GM21737 (cell line): ENCODE measurements around the gene MEIOC.
"Not testable (repeated sequence)": the region's sequence is repeated elsewhere in the genome, so short reads cannot be mapped to it uniquely, and the experiment has no call there.

Experiments used
- ATAC-seq: cut with Tn5 transposase; IDR thresholded peaks from one replicate; pipeline ENCODE4 v1.9.1; 2021; ENCODE audit warnings: mild to moderate bottlenecking, moderate library complexity; ENCODE audit not compliant: unreplicated experiment

MEIOC gene

DNA sequence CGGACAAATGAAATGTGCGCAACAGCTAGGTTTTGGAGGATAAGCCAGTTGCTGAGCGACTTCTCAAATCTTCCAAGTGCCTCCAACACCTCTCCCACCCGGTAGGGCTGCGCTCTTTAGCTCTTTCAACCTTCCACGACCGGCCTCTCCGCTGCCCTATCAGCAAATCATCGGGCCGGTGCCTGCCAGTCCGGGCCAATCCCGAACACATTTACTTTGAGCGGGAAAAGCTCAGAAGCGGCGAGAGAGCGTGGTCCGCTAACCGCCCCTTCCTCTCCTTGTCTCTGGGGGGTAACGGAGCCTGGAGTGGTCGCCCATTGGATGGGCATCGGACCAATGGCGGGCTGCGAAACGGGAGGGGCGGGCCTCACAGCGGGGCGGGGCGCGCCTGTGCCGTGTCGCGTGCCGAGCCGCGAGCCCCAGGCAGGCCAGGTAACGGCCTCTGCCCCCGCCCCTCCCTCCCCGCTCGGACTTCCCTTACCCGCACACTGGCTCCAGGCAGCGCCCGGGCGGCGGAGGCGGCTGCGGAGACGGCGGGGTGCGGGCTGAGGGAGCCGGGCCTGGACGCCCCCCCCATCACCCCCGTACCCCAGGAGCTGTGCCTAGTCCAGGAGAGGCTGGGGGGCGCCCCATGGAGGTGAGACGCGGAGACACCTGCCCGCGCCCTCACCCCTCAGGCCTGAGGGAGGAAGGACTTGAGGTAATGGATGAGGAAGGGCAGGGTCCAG lies at the start of gene MEIOC:
TSS of gene MEIOC (plus strand) at position 486 of the 728 bp plus-strand sequence. CDS start at position 632, 146 bp downstream.
- ATAC-seq = no peak

DNA sequence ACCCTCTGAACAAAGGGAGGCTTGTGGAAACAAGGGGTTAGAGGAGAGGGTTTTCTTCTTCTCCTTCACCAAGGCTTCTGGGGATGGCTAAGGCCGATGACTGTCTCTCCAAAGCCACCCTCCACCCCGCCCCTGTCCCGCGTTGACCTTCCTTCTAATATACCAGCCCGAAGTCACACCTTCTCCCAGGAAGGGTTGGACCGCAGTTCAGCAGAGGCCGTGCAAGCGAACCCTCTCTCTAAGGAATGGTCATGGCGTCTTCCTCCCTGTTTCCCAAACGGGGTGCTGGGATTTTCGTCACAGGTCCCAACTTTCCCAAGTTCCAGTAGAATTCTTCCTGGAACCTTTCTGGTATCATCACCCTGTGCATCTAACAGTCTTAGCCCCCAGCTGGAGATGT lies 49.6 kb upstream of the MEIOC start:
- ATAC-seq = no peak

DNA sequence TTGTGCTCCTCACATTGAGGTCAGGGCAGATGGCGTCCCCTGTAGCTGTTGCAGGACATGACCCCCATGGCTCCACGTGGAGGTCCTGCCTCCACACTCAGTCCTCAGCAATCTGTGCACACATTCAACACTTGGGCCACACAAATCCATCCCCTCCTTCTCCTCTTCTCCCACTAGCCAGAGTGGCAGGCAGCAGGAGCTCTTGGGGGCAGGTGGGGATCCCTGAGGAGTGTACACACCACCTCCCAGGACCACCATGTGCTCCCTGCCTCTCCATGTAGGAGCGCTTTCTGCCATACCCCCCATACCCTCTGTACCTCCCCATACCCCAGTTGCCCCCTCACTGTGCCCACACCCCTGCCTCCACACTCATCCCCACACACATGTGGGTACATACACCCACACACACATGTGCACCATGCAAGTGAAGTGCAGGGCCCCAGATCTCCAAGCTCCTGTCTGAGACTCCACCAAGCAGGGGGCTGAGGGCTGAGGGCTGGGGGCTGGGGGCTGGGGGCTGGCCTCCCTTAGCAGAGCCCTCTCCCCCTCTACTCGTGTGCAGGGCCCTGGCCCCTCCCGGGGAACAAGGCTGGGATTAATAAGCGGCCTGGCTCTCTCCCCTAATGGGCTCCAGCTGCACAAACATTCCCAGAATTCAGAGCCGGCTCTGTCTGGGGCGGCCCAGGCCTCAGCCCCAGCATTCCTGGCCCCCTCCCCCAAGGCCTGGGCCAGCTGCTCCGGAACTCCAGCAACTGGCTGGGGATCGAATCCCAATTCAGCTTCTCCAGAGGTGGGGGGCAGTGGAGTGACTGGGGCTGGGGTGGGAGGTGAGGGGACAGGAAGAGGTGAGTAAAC lies 48.2 kb upstream of the MEIOC start:
- ATAC-seq = no peak

DNA sequence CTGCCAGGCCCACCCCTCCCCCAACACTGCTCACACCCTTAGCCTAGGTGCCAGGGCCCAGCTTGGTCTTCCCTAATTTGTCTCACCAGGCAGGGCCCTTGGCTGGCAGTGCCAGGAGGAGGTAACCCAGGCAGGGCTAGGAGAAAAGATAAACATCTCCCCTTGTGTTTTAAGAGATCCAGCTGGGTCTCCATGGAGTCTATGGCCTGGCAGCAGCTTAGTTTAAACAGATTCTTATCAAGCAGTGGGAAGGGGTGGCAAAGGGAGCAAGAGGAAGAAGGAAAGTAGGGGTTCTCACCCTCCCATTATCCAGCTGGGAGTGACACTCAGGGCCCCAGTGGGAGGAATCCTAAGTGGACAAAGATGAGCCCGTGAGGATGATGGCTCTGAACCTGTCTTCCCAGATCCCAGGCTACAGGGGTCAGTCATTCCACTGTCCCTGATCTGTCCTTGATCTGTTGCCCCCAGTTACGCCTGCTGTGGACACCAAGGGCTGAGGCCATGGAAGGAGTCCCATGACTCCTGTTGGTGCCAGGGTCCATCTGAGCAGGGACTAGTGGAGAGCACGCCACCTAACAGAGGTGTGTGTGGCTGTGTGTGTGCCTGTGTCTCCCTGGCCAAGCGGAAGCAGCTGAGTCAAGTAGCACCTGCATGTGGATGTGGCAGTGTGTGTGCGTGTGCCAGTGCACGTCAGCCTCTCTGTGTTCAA lies 47.4 kb upstream of the MEIOC start:
- ATAC-seq = no peak

DNA sequence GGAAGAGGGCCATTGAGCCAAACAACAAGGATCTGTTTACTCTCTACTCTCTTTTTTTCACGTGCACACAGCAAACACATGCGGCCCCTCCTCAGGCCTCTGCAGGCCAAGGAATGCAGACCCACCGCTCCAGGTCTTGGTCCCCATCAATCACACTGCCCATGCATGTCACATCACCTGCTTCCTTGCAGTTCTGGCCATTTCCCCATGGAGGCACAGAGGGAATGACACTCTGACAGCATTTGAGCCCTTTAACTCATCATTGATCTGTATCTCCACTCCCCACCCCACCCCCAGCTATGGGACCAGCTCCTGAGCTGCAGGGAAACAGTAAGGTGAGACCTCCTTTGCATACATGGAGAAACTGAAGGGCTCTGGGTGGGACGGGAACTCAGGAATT lies 45.9 kb upstream of the MEIOC start:
- no peak for ATAC-seq

DNA sequence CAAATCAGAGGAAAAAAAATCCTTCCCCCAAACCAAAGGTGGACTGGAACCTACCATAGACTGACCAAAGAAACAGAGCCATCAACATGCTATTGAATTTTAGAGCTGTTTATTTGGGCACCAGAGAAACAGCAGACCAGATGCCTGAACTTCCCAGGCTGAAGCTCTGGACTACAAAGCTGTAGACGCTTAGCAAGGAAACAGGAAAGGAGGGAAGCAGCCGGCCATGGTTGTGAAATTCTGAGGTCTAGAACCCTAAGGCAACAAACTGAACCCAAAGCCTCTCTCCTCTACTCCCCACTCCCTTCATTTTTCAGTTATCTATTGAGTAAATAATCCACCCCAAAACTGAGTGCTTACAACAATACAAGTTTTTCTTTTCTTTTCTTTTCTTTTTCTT lies 45.4 kb upstream of the MEIOC start:
- no peak for ATAC-seq

DNA sequence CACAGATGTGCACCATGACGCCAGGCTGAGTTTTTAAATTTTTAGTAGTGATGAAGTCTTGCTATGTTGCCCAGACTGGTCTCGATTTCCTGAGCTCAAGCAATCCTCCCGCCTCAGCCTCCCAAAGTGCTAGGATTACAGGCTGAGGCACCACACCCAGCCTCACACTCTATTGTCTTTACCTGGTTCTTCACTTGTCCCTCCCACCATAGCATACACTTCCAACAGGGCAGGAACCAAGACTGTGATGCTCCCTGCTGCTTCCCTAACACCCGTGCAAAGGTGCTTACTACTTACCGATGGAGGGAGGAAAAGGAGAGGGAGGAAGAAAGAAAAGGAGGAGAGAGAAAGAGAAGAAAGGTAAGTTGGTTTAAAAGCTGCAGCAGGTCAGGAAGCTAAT lies 41.4 kb upstream of the MEIOC start:
- ATAC-seq = no peak

DNA sequence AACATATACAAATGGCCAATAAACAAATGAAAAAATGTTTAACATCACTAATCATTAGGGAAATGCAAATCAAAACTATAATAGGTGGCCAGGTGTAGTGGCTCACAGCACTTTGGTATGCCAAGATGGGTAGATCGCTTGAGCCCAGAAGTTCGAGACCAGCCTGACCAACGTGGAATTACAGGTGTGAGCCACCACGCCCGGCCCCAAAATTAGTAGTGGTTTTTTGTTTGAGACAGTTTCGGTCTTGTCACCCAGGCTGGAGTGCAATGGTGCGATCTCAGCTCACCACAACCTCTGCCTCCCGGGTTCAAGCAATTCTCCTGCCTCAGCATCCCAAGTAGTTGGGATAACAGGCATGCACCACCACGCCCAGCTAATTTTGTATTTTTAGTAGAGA lies 37.6 kb upstream of the MEIOC start:
- not testable (repeated sequence) for ATAC-seq

DNA sequence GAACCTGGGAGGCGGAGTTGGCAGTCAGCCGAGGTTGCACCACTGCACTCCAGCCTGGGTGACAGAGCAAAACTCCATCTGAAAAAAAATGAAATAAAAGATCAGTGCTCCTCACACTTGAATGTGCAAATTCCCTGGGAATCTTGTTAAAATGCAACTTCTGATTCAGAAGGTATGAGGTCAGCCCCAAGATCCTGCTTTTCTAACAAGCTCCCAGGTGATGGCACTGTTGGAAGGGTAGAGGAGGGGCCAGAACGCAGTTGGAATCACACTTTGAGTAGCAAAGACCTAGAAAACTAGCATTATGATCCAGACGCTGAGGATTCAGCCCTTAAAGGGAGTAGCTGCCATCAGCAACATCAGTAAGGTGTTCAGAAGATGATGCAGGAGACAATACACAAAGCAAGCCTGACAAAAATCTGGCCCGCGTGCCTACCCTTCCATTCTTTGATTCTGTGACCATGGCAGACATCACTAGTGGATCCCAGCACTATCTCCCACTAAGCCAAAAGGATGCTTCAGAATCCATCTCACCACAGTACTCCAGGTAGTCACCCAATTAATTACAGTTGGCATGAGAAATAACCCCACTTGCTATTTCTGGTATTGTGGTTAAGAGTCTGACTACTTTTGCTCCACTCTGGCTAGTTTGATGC lies 33.1 kb upstream of the MEIOC start:
- ATAC-seq = no peak

DNA sequence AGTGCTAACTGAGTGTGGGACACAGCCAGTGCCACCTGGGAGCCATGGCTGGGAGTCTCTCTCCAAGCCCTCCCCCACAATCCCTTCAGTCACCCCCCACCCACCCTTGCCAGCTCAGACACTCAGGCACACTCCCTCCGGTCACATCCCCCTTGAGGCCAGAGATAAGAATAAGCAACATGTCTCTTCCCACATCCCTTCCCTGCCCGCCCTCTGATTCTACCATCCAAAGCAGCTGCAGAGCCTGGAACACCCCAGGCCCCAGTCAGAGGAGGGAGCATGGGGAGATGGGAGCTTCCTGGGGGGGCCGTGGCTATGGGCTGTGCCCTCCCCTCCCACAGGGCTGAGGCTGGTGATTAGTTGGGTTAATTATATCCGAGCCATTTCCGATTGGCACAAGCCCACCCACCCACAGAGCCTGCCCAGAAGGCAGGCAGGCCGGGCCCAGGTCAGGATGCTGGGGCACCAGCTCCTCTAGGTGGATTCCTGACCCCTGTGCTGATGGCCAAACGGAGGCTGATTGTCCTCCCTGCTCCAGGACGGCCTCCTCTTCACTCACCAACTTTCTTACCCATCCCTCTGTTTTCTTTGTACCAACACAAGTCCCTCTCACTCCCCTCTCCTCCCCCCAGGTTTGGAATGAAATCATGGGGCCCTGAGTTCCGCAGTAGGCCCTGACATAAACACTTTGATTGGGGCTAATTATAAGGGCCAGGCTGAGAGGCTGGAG lies 28.6 kb upstream of the MEIOC start:
- ATAC-seq = no peak

DNA sequence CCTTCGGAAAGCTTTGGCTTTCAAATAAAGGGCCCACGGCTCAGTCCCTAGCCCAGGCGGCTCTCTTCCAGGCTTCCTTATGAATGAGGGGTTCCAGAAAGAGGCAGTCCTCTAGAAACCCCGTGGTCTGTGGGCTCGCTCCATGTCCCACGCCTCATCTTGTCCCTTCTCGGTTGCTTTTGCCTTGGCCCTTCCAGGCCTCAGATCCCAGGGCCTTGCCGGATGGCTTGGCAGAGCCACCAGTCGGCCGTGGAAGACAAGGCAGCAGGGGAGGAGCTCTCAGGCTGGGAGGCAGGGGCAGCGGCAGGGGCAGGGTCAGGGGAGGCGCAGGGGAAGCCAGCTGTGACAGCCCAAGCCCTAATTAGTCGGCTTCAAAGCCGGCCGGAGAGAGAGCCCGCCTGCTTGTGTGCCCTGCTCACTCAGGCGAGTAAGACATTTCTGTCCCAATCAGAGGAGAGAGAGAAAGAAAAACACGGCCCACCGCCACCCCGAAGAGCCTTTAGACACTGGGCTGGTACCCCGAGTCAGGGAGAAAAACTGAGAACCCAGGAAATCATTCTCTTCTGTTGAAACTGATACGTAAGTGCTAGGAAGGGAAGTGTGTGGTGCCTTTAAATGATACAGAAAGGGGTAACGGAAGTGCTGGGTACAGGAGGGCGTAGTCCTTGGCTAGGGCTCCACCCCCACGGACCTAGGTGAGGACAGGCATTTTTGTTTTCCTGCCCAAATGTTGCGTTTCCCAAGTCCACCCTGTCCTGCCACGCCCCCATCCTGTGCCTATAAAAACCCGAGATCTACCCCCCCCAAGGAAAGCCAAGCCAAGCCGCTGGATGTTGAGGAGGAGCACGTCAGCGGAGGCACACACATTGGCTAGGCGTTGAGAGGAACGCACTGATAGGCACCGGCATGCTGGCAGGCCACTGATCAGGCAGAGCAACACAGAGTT lies 27.8 kb upstream of the MEIOC start:
- ATAC-seq = no peak

DNA sequence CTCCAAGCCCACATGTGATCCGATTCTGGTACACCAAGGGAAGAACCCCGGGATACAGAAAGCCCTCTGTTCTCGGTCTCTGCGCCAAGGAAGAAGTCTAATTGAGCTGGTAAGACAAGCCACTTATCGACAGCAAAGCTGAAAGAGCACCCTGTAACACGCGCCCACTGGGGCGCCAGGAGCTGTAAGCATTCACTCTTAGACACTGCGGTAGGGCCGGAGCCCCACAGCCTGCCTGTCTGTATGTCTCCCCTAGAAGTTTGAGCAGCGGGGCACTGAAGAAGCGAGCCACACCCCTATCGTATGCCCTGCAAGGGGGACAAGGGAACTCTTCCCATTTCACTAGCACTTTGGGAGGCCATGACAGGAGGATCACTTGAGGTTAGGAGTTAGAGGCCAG lies 27.0 kb upstream of the MEIOC start:
- no peak for ATAC-seq

DNA sequence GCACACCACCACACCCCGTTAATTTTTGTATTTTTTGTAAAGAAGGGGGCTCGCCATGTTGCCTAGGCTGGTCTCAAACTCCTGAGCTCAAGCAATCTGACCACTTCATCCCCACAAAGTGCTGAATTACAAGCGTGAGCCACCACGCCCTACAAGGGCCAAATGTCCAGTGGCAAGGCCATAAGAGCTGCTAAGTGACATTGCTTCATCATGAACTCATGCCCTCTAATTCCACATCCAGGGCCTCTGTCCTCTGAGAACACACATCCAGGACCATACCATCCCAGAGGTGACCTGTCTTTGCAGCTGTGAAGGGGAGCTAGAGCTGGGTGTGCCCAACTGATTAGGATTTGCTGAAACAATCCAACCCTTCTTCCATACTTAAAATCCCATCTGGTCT lies 25.6 kb upstream of the MEIOC start:
- no peak for ATAC-seq

DNA sequence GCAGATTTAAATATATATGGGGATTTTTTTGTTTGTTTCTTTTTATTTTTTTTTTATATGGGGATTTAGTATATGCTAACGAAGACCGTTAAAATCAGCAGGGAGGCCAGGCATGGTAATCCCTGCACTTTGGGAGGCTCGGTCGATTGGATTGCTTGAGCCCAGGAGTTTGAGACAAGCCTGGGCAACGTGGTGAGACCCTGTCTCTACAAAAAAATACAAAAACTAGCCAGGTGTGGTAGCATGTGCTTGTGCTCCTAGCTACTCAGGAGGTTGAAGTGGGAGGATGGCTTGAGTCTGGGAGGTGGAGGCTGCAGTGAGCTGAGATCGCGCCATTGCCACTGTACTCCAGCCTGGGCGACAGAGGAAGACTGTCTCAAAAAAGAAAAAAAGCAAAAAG lies 22.3 kb upstream of the MEIOC start:
- no peak for ATAC-seq

DNA sequence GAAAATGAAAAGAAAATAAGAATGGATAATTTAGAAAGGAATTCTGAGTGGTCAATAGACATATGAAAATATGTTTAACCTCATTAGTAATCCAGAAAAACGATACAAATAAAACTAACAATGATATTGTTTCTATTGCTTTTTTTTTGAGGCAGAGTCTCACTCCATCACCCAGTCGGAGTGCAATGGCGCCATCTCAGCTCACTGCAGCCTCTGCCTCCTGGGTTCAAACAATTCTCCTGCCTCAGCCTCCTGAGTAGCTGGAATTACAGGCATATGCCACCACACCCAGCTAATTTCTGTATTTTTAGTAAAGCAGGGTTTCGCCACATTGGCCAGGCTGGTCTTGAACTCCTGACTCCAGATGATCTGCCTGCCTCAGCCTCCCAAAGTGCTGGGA lies 21.9 kb upstream of the MEIOC start:
- not testable (repeated sequence) for ATAC-seq

DNA sequence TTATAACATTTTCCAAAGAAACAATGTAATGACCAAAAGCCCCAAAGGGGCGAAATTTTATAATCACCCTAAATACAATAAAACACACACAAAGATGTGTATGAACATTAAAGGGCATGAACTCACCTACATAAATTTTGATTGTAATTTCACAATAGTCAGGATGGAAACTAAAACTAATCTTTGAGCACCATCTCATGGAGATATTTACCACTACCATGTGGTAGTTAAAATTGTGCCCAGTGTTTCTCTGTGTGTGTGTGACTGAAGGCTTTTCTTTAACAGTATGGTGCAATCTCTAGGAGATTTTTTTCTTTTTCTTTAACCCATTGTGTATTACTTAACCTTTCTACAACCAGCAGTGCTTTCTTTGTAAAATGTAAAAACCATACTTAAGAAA lies 19.7 kb upstream of the MEIOC start:
- ATAC-seq = no peak

DNA sequence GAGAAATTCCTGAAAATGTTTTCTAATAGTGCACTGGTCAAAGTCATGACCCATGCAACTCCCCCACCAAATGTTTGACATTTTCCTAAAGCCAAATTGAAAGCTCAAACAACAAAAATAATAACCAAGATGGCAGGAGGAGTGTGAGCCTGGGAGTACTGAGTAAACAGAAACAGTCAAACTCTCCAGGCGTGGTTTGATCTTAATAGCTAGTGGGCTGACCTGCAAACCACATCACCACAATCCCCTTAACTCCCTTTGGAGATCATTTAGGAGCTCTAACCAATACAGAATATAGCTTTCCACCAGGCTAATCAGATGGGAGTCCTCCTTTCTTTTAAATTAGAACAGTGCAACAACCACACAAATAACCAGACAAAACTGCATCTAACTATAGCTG lies 19.2 kb upstream of the MEIOC start:
- no peak for ATAC-seq

DNA sequence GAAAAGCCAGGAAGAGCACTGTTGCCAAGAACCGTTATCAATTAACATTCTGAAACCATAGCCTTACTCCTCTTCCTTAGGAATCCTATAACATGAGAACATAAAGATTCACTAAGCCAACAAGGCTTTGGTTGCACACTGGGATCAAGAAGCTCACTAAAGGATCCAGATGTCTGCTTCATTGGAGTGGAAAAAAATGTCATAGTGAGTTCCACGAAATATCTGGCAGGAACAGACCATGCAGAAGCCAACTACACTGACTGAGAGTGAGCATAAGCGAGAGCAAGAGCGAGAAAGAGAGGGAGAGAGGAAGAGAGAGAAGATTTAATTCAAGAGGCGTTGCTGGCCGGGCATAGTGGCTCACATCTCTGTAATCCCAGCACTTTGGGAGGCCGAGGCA lies 13.4 kb upstream of the MEIOC start:
- ATAC-seq = no peak

DNA sequence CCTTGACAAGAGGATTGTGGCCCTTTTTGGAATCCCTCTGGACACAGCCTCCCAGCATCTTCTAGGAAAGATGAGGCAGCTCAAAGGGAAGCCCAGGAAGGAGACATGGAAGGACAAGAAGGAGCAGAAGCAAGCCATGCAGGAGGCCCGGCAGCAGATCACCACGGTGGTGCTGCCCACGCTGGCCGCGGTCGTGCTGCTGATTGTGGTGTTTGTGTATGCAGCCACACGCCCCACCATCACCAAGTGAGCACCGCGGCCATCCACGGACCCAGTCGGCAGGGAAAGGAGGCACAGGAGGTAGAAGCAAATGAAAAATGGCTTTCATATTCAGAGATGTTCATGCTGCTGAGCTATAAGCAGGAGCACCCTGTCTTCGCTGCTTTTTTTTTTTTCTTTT lies 10.9 kb upstream of the MEIOC start:
- ATAC-seq = no peak
